GM12891 (cell line): ENCODE measurements around the gene TUBA3E.
"Not testable (repeated sequence)": the region's sequence is repeated elsewhere in the genome, so short reads cannot be mapped to it uniquely, and the experiment has no call there.

Source experiments
- DNase-seq: peaks from one replicate; pipeline ENCODE4 v3.0.0; 2011; ENCODE audit warnings: low spot score; ENCODE audit not compliant: insufficient read length
- FAIRE-seq: peaks from 2 replicates; lab custom pipeline; 2011; peaks lifted over from hg19 to GRCh38; lab: Jason Lieb, UNC
- PAX5 ChIP-seq: IDR thresholded peaks from 2 replicates; pipeline ENCODE4 v1.6.1; 2011; ENCODE audit warnings: low read length, moderate library complexity, mild to moderate bottlenecking; ENCODE audit not compliant: insufficient read depth, severe bottlenecking
- POLR2A ChIP-seq: IDR thresholded peaks from 2 replicates; pipeline ENCODE4 v1.6.1; 2011; ENCODE audit warnings: low read depth, low read length, control low read depth
- POLR2AphosphoS5 ChIP-seq: IDR thresholded peaks from 2 replicates; pipeline ENCODE4 v1.6.1; 2011; ENCODE audit warnings: low read depth, low read length, control low read depth
- POU2F2 ChIP-seq: IDR thresholded peaks from 2 replicates; pipeline ENCODE4 v1.6.1; 2011; ENCODE audit warnings: low read depth, mild to moderate bottlenecking, control low read depth, low read length, moderate library complexity
- SPI1 ChIP-seq: IDR thresholded peaks from 2 replicates; pipeline ENCODE4 v1.6.1; 2011; ENCODE audit warnings: low read depth, low read length, control low read depth
- TAF1 ChIP-seq: IDR thresholded peaks from 2 replicates; pipeline ENCODE4 v1.6.1; 2011; ENCODE audit warnings: low read depth, low read length, control low read depth

The TUBA3E gene

GRCh38 chr2:130203150-130203549 lies 4.9 kb upstream of the TUBA3E start:
- FAIRE-seq, DNase-seq: not testable (repeated sequence)

GRCh38 chr2:130202518-130202917 lies 4.3 kb upstream of the TUBA3E start:
- not testable (repeated sequence) for DNase-seq
- FAIRE-seq, result peak; percentile 28

- not testable (repeated sequence) for DNase-seq, FAIRE-seq
Measured at GRCh38 chr2:130196052-130196451, 2.2 kb downstream of the TUBA3E start.

- DNase-seq, result not testable (repeated sequence)
- peak; percentile 13 for FAIRE-seq
Measured at GRCh38 chr2:130195089-130195635, 3.1 kb downstream of the TUBA3E start.

GRCh38 chr2:130193824-130194223 lies 4.4 kb downstream of the TUBA3E start:
- DNase-seq, FAIRE-seq: not testable (repeated sequence)

GRCh38 chr2:130192451-130192850 lies 5.8 kb downstream of the TUBA3E start:
- FAIRE-seq, result peak; percentile 41
- DNase-seq, result not testable (repeated sequence)

- not testable (repeated sequence) for DNase-seq, FAIRE-seq
Measured at GRCh38 chr2:130191319-130191718, 6.9 kb downstream of the TUBA3E start.

- FAIRE-seq (no peak), DNase-seq (no peak)
- TF ChIP-seq POLR2AphosphoS5 (no peak), POLR2A (no peak), TAF1 (no peak), POU2F2 (no peak), SPI1 (no peak), PAX5 (no peak)
Measured at GRCh38 chr2:130190237-130190636, 8.0 kb downstream of the TUBA3E start.

- FAIRE-seq, DNase-seq: not testable (repeated sequence)
Measured at GRCh38 chr2:130188958-130189357, 9.3 kb downstream of the TUBA3E start.

GRCh38 chr2:130187859-130188792 lies 10.1 kb downstream of the TUBA3E start:
- not testable (repeated sequence) for DNase-seq
- peak; percentile 70 for FAIRE-seq

GRCh38 chr2:130187268-130187667 lies 11.0 kb downstream of the TUBA3E start:
- peak; percentile 74 for FAIRE-seq
- TF ChIP-seq POLR2A (no peak), TAF1 (no peak), POLR2AphosphoS5 (no peak), POU2F2 (no peak), SPI1 (no peak), PAX5 (no peak)
- no peak for DNase-seq

GRCh38 chr2:130186391-130186790 lies 11.8 kb downstream of the TUBA3E start:
- DNase-seq (no peak), FAIRE-seq (no peak)
- no peak for TF ChIP-seq POU2F2
- TF ChIP-seq POLR2A, result no peak
- TF ChIP-seq SPI1, result no peak
- no peak for TF ChIP-seq POLR2AphosphoS5
- TF ChIP-seq TAF1, result no peak
- no peak for TF ChIP-seq PAX5
